Measurements from ENCODE around the gene PDK4.

Gene PDK4

DNA sequence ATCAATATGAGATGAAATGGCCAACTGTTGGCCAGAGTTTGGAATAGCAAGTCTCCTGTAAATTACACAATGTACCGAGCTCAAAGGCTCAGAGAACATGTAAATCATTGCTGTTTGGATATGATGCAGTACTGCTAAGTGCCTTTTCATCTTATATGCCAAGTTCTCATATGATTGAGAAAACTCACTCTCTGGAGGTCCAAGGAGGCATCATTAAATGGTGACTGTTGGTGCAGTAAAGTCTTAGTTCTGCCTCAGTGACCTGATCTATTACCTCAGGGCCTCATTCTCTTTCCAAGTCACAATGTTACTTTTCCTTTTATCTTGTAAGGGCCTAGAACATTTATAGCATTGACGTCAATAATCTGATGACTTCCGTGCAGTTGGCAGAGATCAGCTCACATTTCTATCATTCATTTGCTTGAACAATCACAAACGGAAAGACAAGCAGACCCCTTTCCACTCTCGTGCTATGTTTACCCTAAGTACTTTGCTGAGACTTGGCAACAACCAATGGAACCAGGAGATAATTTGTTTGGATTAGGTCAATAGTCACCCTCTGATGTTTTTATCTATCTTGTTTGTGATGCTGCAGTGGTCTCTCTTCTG lies 32.6 kb upstream of the PDK4 start:
- TF ChIP-seq, protein P1, sequence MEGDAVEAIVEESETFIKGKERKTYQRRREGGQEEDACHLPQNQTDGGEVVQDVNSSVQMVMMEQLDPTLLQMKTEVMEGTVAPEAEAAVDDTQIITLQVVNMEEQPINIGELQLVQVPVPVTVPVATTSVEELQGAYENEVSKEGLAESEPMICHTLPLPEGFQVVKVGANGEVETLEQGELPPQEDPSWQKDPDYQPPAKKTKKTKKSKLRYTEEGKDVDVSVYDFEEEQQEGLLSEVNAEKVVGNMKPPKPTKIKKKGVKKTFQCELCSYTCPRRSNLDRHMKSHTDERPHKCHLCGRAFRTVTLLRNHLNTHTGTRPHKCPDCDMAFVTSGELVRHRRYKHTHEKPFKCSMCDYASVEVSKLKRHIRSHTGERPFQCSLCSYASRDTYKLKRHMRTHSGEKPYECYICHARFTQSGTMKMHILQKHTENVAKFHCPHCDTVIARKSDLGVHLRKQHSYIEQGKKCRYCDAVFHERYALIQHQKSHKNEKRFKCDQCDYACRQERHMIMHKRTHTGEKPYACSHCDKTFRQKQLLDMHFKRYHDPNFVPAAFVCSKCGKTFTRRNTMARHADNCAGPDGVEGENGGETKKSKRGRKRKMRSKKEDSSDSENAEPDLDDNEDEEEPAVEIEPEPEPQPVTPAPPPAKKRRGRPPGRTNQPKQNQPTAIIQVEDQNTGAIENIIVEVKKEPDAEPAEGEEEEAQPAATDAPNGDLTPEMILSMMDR (IDR thresholded peaks at IDR 0.05; ENCODE audit: insufficient read depth, low read length), result no peak
- TF ChIP-seq POLR2AphosphoS5 (IDR thresholded peaks at IDR 0.05; ENCODE audit: low read depth) (no peak), SPI1 (IDR thresholded peaks at IDR 0.05; ENCODE audit: borderline replicate concordance, low read depth) (no peak), GABPA (IDR thresholded peaks at IDR 0.05; ENCODE audit: low read depth) (no peak)
- TF ChIP-seq, protein P2, sequence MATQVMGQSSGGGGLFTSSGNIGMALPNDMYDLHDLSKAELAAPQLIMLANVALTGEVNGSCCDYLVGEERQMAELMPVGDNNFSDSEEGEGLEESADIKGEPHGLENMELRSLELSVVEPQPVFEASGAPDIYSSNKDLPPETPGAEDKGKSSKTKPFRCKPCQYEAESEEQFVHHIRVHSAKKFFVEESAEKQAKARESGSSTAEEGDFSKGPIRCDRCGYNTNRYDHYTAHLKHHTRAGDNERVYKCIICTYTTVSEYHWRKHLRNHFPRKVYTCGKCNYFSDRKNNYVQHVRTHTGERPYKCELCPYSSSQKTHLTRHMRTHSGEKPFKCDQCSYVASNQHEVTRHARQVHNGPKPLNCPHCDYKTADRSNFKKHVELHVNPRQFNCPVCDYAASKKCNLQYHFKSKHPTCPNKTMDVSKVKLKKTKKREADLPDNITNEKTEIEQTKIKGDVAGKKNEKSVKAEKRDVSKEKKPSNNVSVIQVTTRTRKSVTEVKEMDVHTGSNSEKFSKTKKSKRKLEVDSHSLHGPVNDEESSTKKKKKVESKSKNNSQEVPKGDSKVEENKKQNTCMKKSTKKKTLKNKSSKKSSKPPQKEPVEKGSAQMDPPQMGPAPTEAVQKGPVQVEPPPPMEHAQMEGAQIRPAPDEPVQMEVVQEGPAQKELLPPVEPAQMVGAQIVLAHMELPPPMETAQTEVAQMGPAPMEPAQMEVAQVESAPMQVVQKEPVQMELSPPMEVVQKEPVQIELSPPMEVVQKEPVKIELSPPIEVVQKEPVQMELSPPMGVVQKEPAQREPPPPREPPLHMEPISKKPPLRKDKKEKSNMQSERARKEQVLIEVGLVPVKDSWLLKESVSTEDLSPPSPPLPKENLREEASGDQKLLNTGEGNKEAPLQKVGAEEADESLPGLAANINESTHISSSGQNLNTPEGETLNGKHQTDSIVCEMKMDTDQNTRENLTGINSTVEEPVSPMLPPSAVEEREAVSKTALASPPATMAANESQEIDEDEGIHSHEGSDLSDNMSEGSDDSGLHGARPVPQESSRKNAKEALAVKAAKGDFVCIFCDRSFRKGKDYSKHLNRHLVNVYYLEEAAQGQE (IDR thresholded peaks at IDR 0.05; ENCODE audit: insufficient replicate concordance, low read depth), result no peak
- H3K27ac ChIP-seq (replicated peaks), result no peak overlapping the region
- H3K27me3 ChIP-seq (ENCODE audit: insufficient read depth, poor library complexity, severe bottlenecking), result no peaks in the 10 kb centered on the region
- H3K4me3 ChIP-seq (replicated peaks; ENCODE audit: insufficient read depth, low read length), result no peak overlapping the region
- DNase-seq (ENCODE audit: low read depth in 1 of 2, low spot score in 1 of 2), result no peak

DNA sequence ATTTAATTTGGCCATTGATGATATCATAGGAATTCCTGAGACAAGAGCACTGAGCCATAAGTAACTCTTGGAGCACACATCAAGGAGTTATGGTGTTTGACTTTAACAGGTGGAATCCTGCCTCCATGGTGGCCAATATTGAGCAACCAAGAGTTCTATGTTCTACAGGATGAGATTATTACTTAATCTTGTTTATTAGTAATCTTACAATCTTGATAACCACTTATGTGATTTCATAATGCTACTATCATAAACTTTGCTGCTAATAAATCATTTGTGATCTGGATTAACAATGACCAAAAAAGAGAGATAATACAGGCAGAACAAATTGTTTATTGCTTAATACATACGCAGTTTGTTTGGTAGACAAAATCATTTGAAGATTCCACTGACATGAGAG lies 27.5 kb upstream of the PDK4 start:
- TF ChIP-seq, protein P1 (IDR thresholded peaks at IDR 0.05; ENCODE audit: insufficient read depth, low read length), result no peak
- no peak overlapping the region for H3K4me3 ChIP-seq (replicated peaks; ENCODE audit: insufficient read depth, low read length)
- DNase-seq (ENCODE audit: low read depth in 1 of 2, low spot score in 1 of 2), result no peak

DNA sequence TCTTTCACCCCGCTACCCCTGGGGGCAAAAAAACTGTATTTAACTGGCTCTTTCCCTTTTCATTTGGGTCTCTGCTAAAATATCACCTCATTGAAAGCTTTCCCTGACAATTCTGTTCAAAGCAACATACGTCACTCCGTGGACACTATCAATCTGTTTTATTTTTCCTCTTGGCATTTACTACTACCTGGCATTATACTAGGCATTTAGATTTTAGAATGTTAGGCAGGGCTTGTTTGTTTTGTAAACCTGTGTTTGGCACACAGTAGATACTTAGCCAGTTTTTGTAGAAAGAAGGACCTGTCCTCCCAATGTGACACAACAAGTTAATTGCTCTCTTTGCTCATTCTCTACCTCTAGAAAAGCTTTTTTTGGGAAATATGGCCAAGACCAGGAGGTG lies 26.5 kb upstream of the PDK4 start:
- no peak overlapping the region for H3K4me3 ChIP-seq (replicated peaks; ENCODE audit: insufficient read depth, low read length)
- no peaks in the 10 kb centered on the region for H3K27me3 ChIP-seq (ENCODE audit: insufficient read depth, poor library complexity, severe bottlenecking)
- no peak overlapping the region for H3K27ac ChIP-seq (replicated peaks)
- DNase-seq (ENCODE audit: low read depth in 1 of 2, low spot score in 1 of 2), result no peak
- TF ChIP-seq, protein P1 (IDR thresholded peaks at IDR 0.05; ENCODE audit: insufficient read depth, low read length), result no peak
- TF ChIP-seq GABPA (IDR thresholded peaks at IDR 0.05; ENCODE audit: low read depth) (no peak), POLR2AphosphoS5 (IDR thresholded peaks at IDR 0.05; ENCODE audit: low read depth) (no peak), SPI1 (IDR thresholded peaks at IDR 0.05; ENCODE audit: borderline replicate concordance, low read depth) (no peak)
- TF ChIP-seq, protein P2 (IDR thresholded peaks at IDR 0.05; ENCODE audit: insufficient replicate concordance, low read depth), result no peak

More for the DNA sequence above, 27.5 kb upstream of the PDK4 start:
- H3K27me3 ChIP-seq (ENCODE audit: insufficient read depth, poor library complexity, severe bottlenecking), result no peaks in the 10 kb centered on the region
- H3K27ac ChIP-seq (replicated peaks), result no peak overlapping the region

DNA sequence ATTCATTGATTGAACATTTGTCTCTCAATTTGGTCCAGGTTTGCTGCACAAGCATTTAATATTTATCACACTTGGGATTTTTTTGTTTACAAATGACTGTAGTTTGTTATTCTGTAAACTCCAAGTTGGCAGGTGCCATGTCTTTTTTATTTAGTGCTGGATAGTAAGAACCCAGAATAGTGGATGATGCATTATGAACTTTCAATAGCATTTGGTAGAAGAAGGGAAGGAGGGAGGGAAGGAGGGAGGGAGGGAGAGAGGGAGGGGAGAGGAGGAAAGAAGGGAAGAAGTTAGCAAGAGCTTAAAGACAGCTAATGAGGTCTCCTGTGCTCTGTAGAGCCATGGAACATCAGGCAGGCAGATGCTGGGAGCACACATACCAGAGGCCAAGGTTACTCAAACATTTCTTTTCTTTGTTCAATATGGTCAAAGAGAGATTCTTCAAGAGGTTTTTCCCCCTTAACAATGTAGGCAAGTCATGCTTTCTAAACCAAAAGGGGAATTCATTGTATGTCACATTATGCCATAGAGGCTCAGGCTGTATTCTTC lies 25.8 kb upstream of the PDK4 start:
- TF ChIP-seq, protein P1 (IDR thresholded peaks at IDR 0.05; ENCODE audit: insufficient read depth, low read length), result no peak
- Histone ChIP-seq H3K27me3 (ENCODE audit: insufficient read depth, poor library complexity, severe bottlenecking) (no peaks in the 10 kb centered on the region), H3K4me3 (replicated peaks; ENCODE audit: insufficient read depth, low read length) (no peak overlapping the region), H3K27ac (replicated peaks) (no peak overlapping the region)
- no peak for DNase-seq (ENCODE audit: low read depth in 1 of 2, low spot score in 1 of 2)

Data from HL-60 (cell line).